WTC11 (cell line): Measurements from ENCODE around the gene PCDH9.

Experiments
- HMGA2 ChIP-seq: fragments of 250-450 bp; sonication (Bioruptor Pico); IDR thresholded peaks from 2 replicates; pipeline ENCODE4 v1.4.0; 2021; ENCODE audit warnings: mild to moderate bottlenecking, moderate library complexity
- MXD4 ChIP-seq: fragments of 250-450 bp; sonication (Bioruptor Pico); IDR thresholded peaks from 2 replicates; pipeline ENCODE4 v1.8.0; 2021; ENCODE audit warnings: mild to moderate bottlenecking, moderate library complexity, borderline replicate concordance
- SOX15 ChIP-seq: fragments of 250-450 bp; sonication (Bioruptor Pico); IDR thresholded peaks from 2 replicates; pipeline ENCODE4 v1.9.0; 2021; ENCODE audit warnings: mild to moderate bottlenecking
- TF ChIP-seq, protein P1 (sequence below): fragments of 200-600 bp; IDR thresholded peaks from 2 replicates; pipeline ENCODE4 v1.8.0; 2022; ENCODE audit warnings: antibody characterized with exemption
- TF ChIP-seq, protein P2 (sequence below): sonication (generic); formaldehyde crosslinking; IDR thresholded peaks from 2 replicates; pipeline ENCODE4 v1.8.0; 2022; ENCODE audit warnings: mild to moderate bottlenecking, missing genetic modification reagents

GRCh38 chr13:66644855-66645460 lies 585.2 kb downstream of the PCDH9 start:
- TF ChIP-seq SOX15 (CRISPR knock-in tag) (no peak), MXD4 (CRISPR knock-in tag) (no peak), HMGA2 (CRISPR knock-in tag) (no peak)
- TF ChIP-seq, protein P1, sequence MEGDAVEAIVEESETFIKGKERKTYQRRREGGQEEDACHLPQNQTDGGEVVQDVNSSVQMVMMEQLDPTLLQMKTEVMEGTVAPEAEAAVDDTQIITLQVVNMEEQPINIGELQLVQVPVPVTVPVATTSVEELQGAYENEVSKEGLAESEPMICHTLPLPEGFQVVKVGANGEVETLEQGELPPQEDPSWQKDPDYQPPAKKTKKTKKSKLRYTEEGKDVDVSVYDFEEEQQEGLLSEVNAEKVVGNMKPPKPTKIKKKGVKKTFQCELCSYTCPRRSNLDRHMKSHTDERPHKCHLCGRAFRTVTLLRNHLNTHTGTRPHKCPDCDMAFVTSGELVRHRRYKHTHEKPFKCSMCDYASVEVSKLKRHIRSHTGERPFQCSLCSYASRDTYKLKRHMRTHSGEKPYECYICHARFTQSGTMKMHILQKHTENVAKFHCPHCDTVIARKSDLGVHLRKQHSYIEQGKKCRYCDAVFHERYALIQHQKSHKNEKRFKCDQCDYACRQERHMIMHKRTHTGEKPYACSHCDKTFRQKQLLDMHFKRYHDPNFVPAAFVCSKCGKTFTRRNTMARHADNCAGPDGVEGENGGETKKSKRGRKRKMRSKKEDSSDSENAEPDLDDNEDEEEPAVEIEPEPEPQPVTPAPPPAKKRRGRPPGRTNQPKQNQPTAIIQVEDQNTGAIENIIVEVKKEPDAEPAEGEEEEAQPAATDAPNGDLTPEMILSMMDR = no peak
- TF ChIP-seq, protein P2, sequence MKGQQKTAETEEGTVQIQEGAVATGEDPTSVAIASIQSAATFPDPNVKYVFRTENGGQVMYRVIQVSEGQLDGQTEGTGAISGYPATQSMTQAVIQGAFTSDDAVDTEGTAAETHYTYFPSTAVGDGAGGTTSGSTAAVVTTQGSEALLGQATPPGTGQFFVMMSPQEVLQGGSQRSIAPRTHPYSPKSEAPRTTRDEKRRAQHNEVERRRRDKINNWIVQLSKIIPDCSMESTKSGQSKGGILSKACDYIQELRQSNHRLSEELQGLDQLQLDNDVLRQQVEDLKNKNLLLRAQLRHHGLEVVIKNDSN (CRISPR knock-in tag) = no peak
